SK-N-SH treated with all-trans-retinoic acid at 6 μM for 48 hours (cell line): Measurements from ENCODE around the gene FAM136A.

Experiments
- ARNTL ChIP-seq: fragments of 450-650 bp; formaldehyde crosslinking; IDR thresholded peaks from 2 replicates; pipeline ENCODE4 v1.5.0; 2020; ENCODE audit warnings: low read depth, mild to moderate bottlenecking, moderate library complexity, borderline replicate concordance
- CSRNP3 ChIP-seq: fragments of 250-450 bp; sonication (Bioruptor Pico); IDR thresholded peaks from 2 replicates; pipeline ENCODE4 v1.5.1; 2021; ENCODE audit warnings: mild to moderate bottlenecking, moderate library complexity
- ESRRG ChIP-seq: fragments of 250-450 bp; sonication (Bioruptor Pico); IDR thresholded peaks from 2 replicates; pipeline ENCODE4 v1.6.1; 2021; ENCODE audit warnings: mild to moderate bottlenecking
- ISL1 ChIP-seq: fragments of 250-450 bp; sonication (Bioruptor Pico); IDR thresholded peaks from 2 replicates; pipeline ENCODE4 v2.1.2; 2022; ENCODE audit warnings: mild to moderate bottlenecking, moderate library complexity
- OSR1 ChIP-seq: fragments of 250-450 bp; sonication (Bioruptor Pico); IDR thresholded peaks from 2 replicates; pipeline ENCODE4 v1.8.0; 2022; ENCODE audit warnings: moderate library complexity, mild to moderate bottlenecking, inconsistent platforms
- PATZ1 ChIP-seq: fragments of 250-450 bp; sonication (Bioruptor Pico); IDR thresholded peaks from 2 replicates; pipeline ENCODE4 v1.8.0; 2020; ENCODE audit warnings: mild to moderate bottlenecking, moderate library complexity, borderline replicate concordance
- PPARA ChIP-seq: fragments of 250-450 bp; sonication (Bioruptor Pico); IDR thresholded peaks from 2 replicates; pipeline ENCODE4 v1.5.0; 2020; ENCODE audit warnings: mild to moderate bottlenecking, borderline replicate concordance
- RARB ChIP-seq: fragments of 250-450 bp; sonication (Bioruptor Pico); IDR thresholded peaks from 2 replicates; pipeline ENCODE4 v1.8.0; 2021; ENCODE audit warnings: mild to moderate bottlenecking, moderate library complexity
- SNAI2 ChIP-seq: fragments of 250-450 bp; sonication (Bioruptor Pico); IDR thresholded peaks from 2 replicates; pipeline ENCODE4 v1.5.0; 2020; ENCODE audit warnings: mild to moderate bottlenecking, moderate library complexity
- TCF4 ChIP-seq: fragments of 250-450 bp; sonication (Bioruptor Pico); IDR thresholded peaks from 2 replicates; pipeline ENCODE4 v1.8.0; 2021; ENCODE audit warnings: mild to moderate bottlenecking, moderate library complexity, borderline replicate concordance
- TOX ChIP-seq: fragments of 250-450 bp; sonication (Bioruptor Pico); IDR thresholded peaks from 2 replicates; pipeline ENCODE4 v1.8.0; 2021; ENCODE audit warnings: mild to moderate bottlenecking, moderate library complexity, borderline replicate concordance
- ZNF565 ChIP-seq: fragments of 450-650 bp; formaldehyde crosslinking; conservative IDR thresholded peaks from 2 replicates; pipeline ENCODE4 v1.5.0; 2020; ENCODE audit warnings: low read depth, mild to moderate bottlenecking, moderate library complexity
- ZNF8 ChIP-seq: fragments of 450-650 bp; formaldehyde crosslinking; IDR thresholded peaks from 2 replicates; pipeline ENCODE4 v1.5.0; 2020; ENCODE audit warnings: mild to moderate bottlenecking, moderate library complexity

- TF ChIP-seq TOX (no peak), ESRRG (CRISPR knock-in tag) (no peak), ISL1 (CRISPR knock-in tag) (no peak), PATZ1 (CRISPR knock-in tag) (no peak), OSR1 (CRISPR knock-in tag) (no peak), ARNTL (no peak), SNAI2 (CRISPR knock-in tag) (no peak), RARB (CRISPR knock-in tag) (no peak), ZNF565 (CRISPR knock-in tag) (no peak), TCF4 (no peak), CSRNP3 (CRISPR knock-in tag) (no peak), ZNF8 (CRISPR knock-in tag) (no peak), PPARA (CRISPR knock-in tag) (no peak)
Measured at GRCh38 chr2:70312560-70312959, 10.7 kb upstream of the FAM136A start.
